Endothelial cell of umbilical vein (primary cell): Measurements from ENCODE around the gene DDX59. TPM values are rescaled to one million over a fixed set of nuclear protein-coding genes. Genes with fewer than 3 reads are reported as not detected.
A peak's percentile ranks its signal among the peaks of the same experiment; 100 is the strongest.

ENCODE experiments used
- BruUV-seq: library from RNA; stranded (reverse); fragments of 400-500 nt; replicated peaks from 2 replicates; lab custom pipeline; 2021; lab: Mats Ljungman, UMichigan
- CTCF ChIA-PET: fragments of 300-600, 350-600 bp; sonication (Branson Sonifier 250); formaldehyde crosslinking; loops from one replicate; lab custom pipeline; 2021; ENCODE audit warnings: antibody characterized with exemption, inconsistent platforms; lab: Charles Lee
- POLR2A ChIA-PET: fragments of 300-600, 350-600 bp; sonication (Branson Sonifier 250); formaldehyde crosslinking; loops from one replicate; lab custom pipeline; 2021; ENCODE audit warnings: antibody characterized with exemption, inconsistent platforms; lab: Charles Lee
- DNase-seq: peaks from one replicate; pipeline ENCODE4 v3.0.0-alpha.2; 2011; ENCODE audit warnings: low read depth, low spot score
- FAIRE-seq: peaks from 2 replicates; lab custom pipeline; 2011; peaks lifted over from hg19 to GRCh38; lab: Jason Lieb, UNC
- H2AFZ ChIP-seq: 2 replicates; pipeline ENCODE4 v1.6.0; 2012; ENCODE audit warnings: low read depth, low read length, control low read depth, inconsistent platforms
- H3K27ac ChIP-seq: 2 replicates; pipeline ENCODE4 v1.5.1; 2011; ENCODE audit warnings: low read depth, mild to moderate bottlenecking, control low read depth, low read length, moderate library complexity; ENCODE audit not compliant: insufficient read depth
- H3K27me3 ChIP-seq, 2 experiments: 2 replicates each; pipeline versions ENCODE4 v1.6.0 to v1.6.1; 2011; ENCODE audit warnings: low read length in 2 of 2, mixed read lengths in 1 of 2; ENCODE audit not compliant: control insufficient read depth in 2 of 2, insufficient read depth in 2 of 2
- H3K36me3 ChIP-seq, 2 experiments: 2 replicates in 1 of 2; 3 replicates in 1 of 2; pipeline ENCODE4 v1.5.1; 2011; ENCODE audit warnings: low read length in 2 of 2, mild to moderate bottlenecking in 1 of 2, moderate library complexity in 1 of 2; ENCODE audit not compliant: control insufficient read depth in 2 of 2, insufficient read depth in 2 of 2; ENCODE audit errors: extremely low read depth in 1 of 2
- H3K4me1 ChIP-seq: 3 replicates; pipeline ENCODE4 v1.5.1; 2011; ENCODE audit warnings: mild to moderate bottlenecking, low read length; ENCODE audit not compliant: control insufficient read depth, insufficient read depth; ENCODE audit errors: extremely low read depth
- H3K4me2 ChIP-seq: 2 replicates; pipeline ENCODE4 v1.6.1; 2011; ENCODE audit warnings: low read length, control low read depth, mixed read lengths; ENCODE audit not compliant: insufficient read depth
- H3K4me3 ChIP-seq, 3 experiments: fragments of 200-600 bp in 1 of 3; sonication (generic), shearing (Covaris generic) in 1 of 3; replicated peaks in 1 of 3; 2 replicates each; pipeline ENCODE4 v1.5.1; 2011 to 2016; ENCODE audit warnings: control low read depth in 3 of 3, low read length in 3 of 3, mild to moderate bottlenecking in 2 of 3, inconsistent platforms in 1 of 3, low read depth in 1 of 3, moderate library complexity in 1 of 3; ENCODE audit not compliant: insufficient read depth in 1 of 3
- H3K79me2 ChIP-seq: 2 replicates; pipeline ENCODE4 v1.6.0; 2012; ENCODE audit warnings: low read length, inconsistent platforms; ENCODE audit not compliant: control insufficient read depth, insufficient read depth
- H3K9ac ChIP-seq: replicated peaks from 2 replicates; pipeline ENCODE3; 2011; ENCODE audit warnings: low read length, control low read depth; ENCODE audit not compliant: insufficient read depth; ENCODE audit errors: extremely low read depth
- H3K9me1 ChIP-seq: replicated peaks from 3 replicates; pipeline ENCODE4 v1.6.0; 2011; ENCODE audit warnings: mild to moderate bottlenecking, low read length; ENCODE audit not compliant: control insufficient read depth, insufficient read depth; ENCODE audit errors: extremely low read depth
- H3K9me3 ChIP-seq: replicated peaks from 2 replicates; pipeline ENCODE4 v1.5.1; 2012; ENCODE audit warnings: low read length, inconsistent platforms; ENCODE audit not compliant: control insufficient read depth, insufficient read depth
- H4K20me1 ChIP-seq: replicated peaks from 2 replicates; pipeline ENCODE3; 2011; ENCODE audit warnings: mild to moderate bottlenecking, low read length; ENCODE audit not compliant: control insufficient read depth, insufficient read depth; ENCODE audit errors: extremely low read depth
- CTCF ChIP-seq, 2 donors: IDR thresholded peaks; 1 replicate in 1 of 2; 2 replicates in 1 of 2; pipeline ENCODE4 v1.5.1; 2011; ENCODE audit warnings: low read length in 2 of 2, mild to moderate bottlenecking in 2 of 2, moderate library complexity in 2 of 2, control low read depth in 1 of 2, inconsistent platforms in 1 of 2, low read depth in 1 of 2; ENCODE audit not compliant: insufficient read depth in 1 of 2; ENCODE audit errors: extremely low read depth in 1 of 2
- EZH2 ChIP-seq: IDR thresholded peaks from 2 replicates; pipeline ENCODE4 v1.6.1; 2012; ENCODE audit warnings: borderline replicate concordance, low read depth, mild to moderate bottlenecking, moderate library complexity, low read length, inconsistent platforms; ENCODE audit not compliant: severe bottlenecking
- FOS ChIP-seq: IDR thresholded peaks from 2 replicates; pipeline ENCODE4 v1.6.1; 2011; ENCODE audit warnings: mild to moderate bottlenecking, low read length, moderate library complexity, borderline replicate concordance; ENCODE audit not compliant: insufficient read depth
- GATA2 ChIP-seq: IDR thresholded peaks from 2 replicates; pipeline ENCODE4 v1.7.0; 2011; ENCODE audit warnings: low read depth, mild to moderate bottlenecking, moderate library complexity, mixed read lengths, low read length; ENCODE audit not compliant: insufficient read length, insufficient read depth
- JUN ChIP-seq: IDR thresholded peaks from 2 replicates; pipeline ENCODE4 v1.6.1; 2011; ENCODE audit warnings: borderline replicate concordance, low read depth; ENCODE audit not compliant: insufficient read length, insufficient read depth
- MAX ChIP-seq: IDR thresholded peaks from 2 replicates; pipeline ENCODE4 v1.6.1; 2011; ENCODE audit not compliant: insufficient read depth, insufficient read length
- MYC ChIP-seq: IDR thresholded peaks from one replicate; pipeline ENCODE4 v1.6.1; 2011; ENCODE audit warnings: mild to moderate bottlenecking, low read depth, low read length
- POLR2A ChIP-seq: IDR thresholded peaks from 2 replicates; pipeline ENCODE4 v1.6.1; 2012; ENCODE audit warnings: low read depth, mild to moderate bottlenecking, control low read depth, low read length
- POLR2AphosphoS5 ChIP-seq: IDR thresholded peaks from 2 replicates; pipeline ENCODE4 v1.6.1; 2012; ENCODE audit warnings: low read depth, mild to moderate bottlenecking, control low read depth, low read length, moderate library complexity; ENCODE audit not compliant: insufficient read depth
- dilution Hi-C: fragments of 300-500 bp; cut with MboI; formaldehyde crosslinking; loops from one replicate; pipeline ENCODE4 v1.15.0; 2019; ENCODE audit warnings: low sequenced_read_pairs; ENCODE audit not compliant: extremely low pct_ligation_motif_present
- intact Hi-C: fragments of 100-400 bp; cut with micrococcal nuclease; formaldehyde crosslinking; loops from one replicate; pipeline ENCODE4 v1.10.0; 2022
- polyA plus RNA-seq, 4 experiments: library from polyadenylated mRNA; depleted of rRNA in 3 of 4; stranded (reverse) in 3 of 4; unstranded in 1 of 4; fragments of >200 nt; gene quantifications; 2 replicates each; pipeline versions ENCODE4 v1.2.1 to v1.2.3, GENCODE V29; 2011 to 2012; ENCODE audit warnings: missing spikeins in 1 of 4
- total RNA-seq: library from RNA; stranded (reverse); gene quantifications from 2 replicates; pipeline ENCODE4 v1.2.3, GENCODE V29; 2021

Gene DDX59
- total and polyA plus RNA-seq, 2 donors (not counting 3 experiments of a cell fraction or from before 2014, with no cell fraction given), result 8.1 to 17.7 TPM

DNA sequence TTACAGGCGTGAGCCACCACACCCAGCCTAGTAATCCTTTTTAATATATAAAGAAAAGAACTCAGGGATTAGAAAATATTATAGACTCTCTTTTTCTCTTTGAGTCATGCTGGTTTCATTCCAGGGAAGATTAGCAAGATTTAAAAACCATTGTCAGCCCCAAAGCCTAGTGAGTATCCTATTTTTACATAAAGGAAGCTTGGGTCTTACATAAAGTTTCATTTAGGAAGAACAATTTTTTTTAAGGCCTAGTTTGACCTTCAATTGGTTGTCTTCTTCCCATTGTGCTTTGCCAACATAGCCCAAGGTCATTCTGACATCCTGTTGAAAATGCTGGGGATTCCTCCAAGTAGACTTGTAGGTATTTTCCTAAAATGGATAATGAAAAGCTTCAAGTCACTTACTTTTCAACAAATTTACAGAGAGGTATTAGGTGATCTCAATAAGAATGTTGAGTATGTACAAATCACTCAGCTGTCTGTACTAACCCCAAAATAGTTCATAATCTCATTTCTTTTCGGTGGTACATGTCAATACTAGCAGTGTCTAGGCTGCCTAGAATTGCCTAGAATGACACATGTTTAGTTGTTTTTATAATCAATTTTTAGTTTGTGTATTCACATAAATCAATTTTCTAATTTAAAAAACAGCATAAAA lies 44.9 kb downstream of the DDX59 start:
- no TSS peak for BruUV-seq
- no peaks in the 10 kb centered on the region for H3K36me3 ChIP-seq
- no peaks in the 10 kb centered on the region for H4K20me1 ChIP-seq
- no peak overlapping the region for H3K4me3 ChIP-seq
- dilution Hi-C loops (loop anchor here (25.0 kb wide), 1 partner anchor 162 kb away; no protein-coding TSS in a partner anchor), intact Hi-C loops (loop anchor here (5.0 kb wide), 3 partner anchors 347 to 487 kb away; partner anchors contain the start of gene CACNA1S)
- no peak for TF ChIP-seq FOS
- TF ChIP-seq MYC, result no peak
- no peak for TF ChIP-seq JUN
- TF ChIP-seq GATA2, result no peak
- TF ChIP-seq MAX, result no peak
- no peak for TF ChIP-seq CTCF (IDR thresholded peaks at IDR 0.05; ENCODE audit: extremely low read depth in 1 of 2, insufficient read depth in 1 of 2, low read depth in 1 of 2, low read length in 2 of 2)
- no peak for TF ChIP-seq EZH2
- TF ChIP-seq POLR2AphosphoS5, result no peak
- no peak for TF ChIP-seq POLR2A
- FAIRE-seq, result no peak
- H2AFZ ChIP-seq, result no peak overlapping the region
- H3K27ac ChIP-seq, result no peak overlapping the region
- no peaks in the 10 kb centered on the region for H3K27me3 ChIP-seq
- peak; percentile 25 for DNase-seq
- no peaks in the 10 kb centered on the region for H3K9me3 ChIP-seq
- no peak overlapping the region for H3K9ac ChIP-seq
- peaks cover 3% of the 10 kb centered on the region for H3K79me2 ChIP-seq
- CTCF ChIA-PET, result interaction anchor here (1.0 to 5.8 kb wide), 5 partner anchors 9 to 177 kb away, joined by 3 to 177 read pairs (median 6); partner anchors contain the start of gene DDX59
- H3K9me1 ChIP-seq, result no peaks in the 10 kb centered on the region
- POLR2A ChIA-PET, result no interaction called here
- peaks cover 11% of the 10 kb centered on the region for H3K4me1 ChIP-seq
- no peak overlapping the region for H3K4me2 ChIP-seq
